HEK293T (cell line): Measurements from ENCODE around the gene MAST4.

ENCODE experiments used
- BHLHE40 ChIP-seq: fragments of 450-650 bp; IDR thresholded peaks from 2 replicates; pipeline ENCODE4 v1.6.1; 2016; ENCODE audit warnings: mild to moderate bottlenecking, moderate library complexity, borderline replicate concordance
- FOXK2 ChIP-seq: fragments of 450-650 bp; IDR thresholded peaks from 2 replicates; pipeline ENCODE4 v1.6.1; 2016; ENCODE audit warnings: mild to moderate bottlenecking
- FOXM1 ChIP-seq: fragments of 450-650 bp; IDR thresholded peaks from 2 replicates; pipeline ENCODE4 v1.6.1; 2017; ENCODE audit warnings: mild to moderate bottlenecking, borderline replicate concordance
- SP1 ChIP-seq: fragments of 450-650 bp; IDR thresholded peaks from 2 replicates; pipeline ENCODE4 v1.6.1; 2017
- TARDBP ChIP-seq: fragments of 450-650 bp; IDR thresholded peaks from 2 replicates; pipeline ENCODE4 v1.6.1; 2016
- ZNF384 ChIP-seq: fragments of 450-650 bp; IDR thresholded peaks from 2 replicates; pipeline ENCODE4 v1.6.1; 2016
- TF ChIP-seq, protein P1 (sequence below): fragments of 450-650 bp; IDR thresholded peaks from 2 replicates; pipeline ENCODE4 v1.6.1; 2016

DNA sequence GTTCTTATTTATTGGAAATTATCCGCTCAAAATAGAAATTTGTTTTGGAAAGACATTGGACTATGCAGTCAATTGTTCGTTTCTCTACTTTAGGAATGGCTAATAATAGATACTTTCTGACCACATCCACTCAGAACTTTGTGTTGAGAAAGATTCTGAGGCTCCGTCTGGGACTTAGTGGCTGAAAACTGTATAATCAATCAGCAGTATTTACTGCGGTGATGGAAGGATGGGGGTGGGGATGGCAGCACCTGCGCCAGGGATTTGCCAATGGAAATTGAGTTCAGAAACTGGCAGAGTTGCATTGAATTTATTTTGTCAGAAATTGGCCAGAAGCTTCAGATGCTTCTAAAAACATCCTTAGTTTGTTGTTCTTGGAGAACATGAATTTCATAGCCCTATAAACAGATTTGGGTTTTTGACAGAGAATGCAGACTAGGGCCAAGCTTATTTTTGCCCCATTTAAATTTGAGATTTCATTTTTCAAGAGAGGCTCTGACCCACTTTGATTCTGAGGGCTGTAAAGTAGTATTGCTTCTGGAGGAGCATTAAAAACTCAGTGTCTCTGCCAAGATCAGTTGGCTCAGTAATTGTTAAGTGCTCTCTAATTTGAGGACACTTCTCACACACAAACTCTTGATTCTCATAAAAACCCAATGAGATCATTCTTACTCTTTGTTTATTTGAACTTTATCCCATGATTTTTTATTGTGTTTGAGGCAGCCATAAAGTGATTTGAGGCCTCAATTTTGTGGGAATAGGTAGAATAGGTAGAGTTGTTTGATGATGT lies 385.3 kb downstream of the MAST4 start:
- no peak for TF ChIP-seq TARDBP
- TF ChIP-seq BHLHE40, result no peak
- TF ChIP-seq, protein P1, sequence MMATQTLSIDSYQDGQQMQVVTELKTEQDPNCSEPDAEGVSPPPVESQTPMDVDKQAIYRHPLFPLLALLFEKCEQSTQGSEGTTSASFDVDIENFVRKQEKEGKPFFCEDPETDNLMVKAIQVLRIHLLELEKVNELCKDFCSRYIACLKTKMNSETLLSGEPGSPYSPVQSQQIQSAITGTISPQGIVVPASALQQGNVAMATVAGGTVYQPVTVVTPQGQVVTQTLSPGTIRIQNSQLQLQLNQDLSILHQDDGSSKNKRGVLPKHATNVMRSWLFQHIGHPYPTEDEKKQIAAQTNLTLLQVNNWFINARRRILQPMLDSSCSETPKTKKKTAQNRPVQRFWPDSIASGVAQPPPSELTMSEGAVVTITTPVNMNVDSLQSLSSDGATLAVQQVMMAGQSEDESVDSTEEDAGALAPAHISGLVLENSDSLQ, result no peak
- TF ChIP-seq ZNF384, result no peak
- TF ChIP-seq FOXK2, result no peak
- TF ChIP-seq SP1, result no peak
- TF ChIP-seq FOXM1, result no peak
